ENCODE measurements around the gene DNM2. TPM values are rescaled to one million over a fixed set of nuclear protein-coding genes. Genes with fewer than 3 reads are reported as not detected.

DNM2 gene
- total RNA-seq, 1 experiment from 2014 or later = 125 TPM

GRCh38 chr19:10815007-10815536 is 97.2 kb downstream of the DNM2 start:
- no peak for TF ChIP-seq TCF7L2 (IDR thresholded peaks at IDR 0.05; ENCODE audit: low read depth, low read length)
- no peak for TF ChIP-seq POLR2AphosphoS5 (IDR thresholded peaks at IDR 0.05; ENCODE audit: low read depth, low read length)
- TF ChIP-seq, protein P1, sequence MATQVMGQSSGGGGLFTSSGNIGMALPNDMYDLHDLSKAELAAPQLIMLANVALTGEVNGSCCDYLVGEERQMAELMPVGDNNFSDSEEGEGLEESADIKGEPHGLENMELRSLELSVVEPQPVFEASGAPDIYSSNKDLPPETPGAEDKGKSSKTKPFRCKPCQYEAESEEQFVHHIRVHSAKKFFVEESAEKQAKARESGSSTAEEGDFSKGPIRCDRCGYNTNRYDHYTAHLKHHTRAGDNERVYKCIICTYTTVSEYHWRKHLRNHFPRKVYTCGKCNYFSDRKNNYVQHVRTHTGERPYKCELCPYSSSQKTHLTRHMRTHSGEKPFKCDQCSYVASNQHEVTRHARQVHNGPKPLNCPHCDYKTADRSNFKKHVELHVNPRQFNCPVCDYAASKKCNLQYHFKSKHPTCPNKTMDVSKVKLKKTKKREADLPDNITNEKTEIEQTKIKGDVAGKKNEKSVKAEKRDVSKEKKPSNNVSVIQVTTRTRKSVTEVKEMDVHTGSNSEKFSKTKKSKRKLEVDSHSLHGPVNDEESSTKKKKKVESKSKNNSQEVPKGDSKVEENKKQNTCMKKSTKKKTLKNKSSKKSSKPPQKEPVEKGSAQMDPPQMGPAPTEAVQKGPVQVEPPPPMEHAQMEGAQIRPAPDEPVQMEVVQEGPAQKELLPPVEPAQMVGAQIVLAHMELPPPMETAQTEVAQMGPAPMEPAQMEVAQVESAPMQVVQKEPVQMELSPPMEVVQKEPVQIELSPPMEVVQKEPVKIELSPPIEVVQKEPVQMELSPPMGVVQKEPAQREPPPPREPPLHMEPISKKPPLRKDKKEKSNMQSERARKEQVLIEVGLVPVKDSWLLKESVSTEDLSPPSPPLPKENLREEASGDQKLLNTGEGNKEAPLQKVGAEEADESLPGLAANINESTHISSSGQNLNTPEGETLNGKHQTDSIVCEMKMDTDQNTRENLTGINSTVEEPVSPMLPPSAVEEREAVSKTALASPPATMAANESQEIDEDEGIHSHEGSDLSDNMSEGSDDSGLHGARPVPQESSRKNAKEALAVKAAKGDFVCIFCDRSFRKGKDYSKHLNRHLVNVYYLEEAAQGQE (IDR thresholded peaks at IDR 0.05; ENCODE audit: insufficient read depth in 1 of 2, low read depth in 2 of 2, low read length in 1 of 2) = no peak
- TF ChIP-seq, protein P2, sequence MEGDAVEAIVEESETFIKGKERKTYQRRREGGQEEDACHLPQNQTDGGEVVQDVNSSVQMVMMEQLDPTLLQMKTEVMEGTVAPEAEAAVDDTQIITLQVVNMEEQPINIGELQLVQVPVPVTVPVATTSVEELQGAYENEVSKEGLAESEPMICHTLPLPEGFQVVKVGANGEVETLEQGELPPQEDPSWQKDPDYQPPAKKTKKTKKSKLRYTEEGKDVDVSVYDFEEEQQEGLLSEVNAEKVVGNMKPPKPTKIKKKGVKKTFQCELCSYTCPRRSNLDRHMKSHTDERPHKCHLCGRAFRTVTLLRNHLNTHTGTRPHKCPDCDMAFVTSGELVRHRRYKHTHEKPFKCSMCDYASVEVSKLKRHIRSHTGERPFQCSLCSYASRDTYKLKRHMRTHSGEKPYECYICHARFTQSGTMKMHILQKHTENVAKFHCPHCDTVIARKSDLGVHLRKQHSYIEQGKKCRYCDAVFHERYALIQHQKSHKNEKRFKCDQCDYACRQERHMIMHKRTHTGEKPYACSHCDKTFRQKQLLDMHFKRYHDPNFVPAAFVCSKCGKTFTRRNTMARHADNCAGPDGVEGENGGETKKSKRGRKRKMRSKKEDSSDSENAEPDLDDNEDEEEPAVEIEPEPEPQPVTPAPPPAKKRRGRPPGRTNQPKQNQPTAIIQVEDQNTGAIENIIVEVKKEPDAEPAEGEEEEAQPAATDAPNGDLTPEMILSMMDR (IDR thresholded peaks at IDR 0.05) = no peak
- no peak for TF ChIP-seq SIN3A (IDR thresholded peaks at IDR 0.05; ENCODE audit: borderline replicate concordance, insufficient read depth, low read depth, low read length)
- no TSS peak for BruUV-seq (replicated peaks)
- no peaks in the 10 kb centered on the region for H3K4me1 ChIP-seq (ENCODE audit: control insufficient read depth, insufficient read depth, low read length)
- DNase-seq (ENCODE audit: low read depth, low spot score) = no peak
- H3K9me3 ChIP-seq (ENCODE audit: control insufficient read depth, insufficient read depth, low read depth, low read length) = no peaks in the 10 kb centered on the region
- intact Hi-C loops (cut with micrococcal nuclease; ENCODE audit: unreplicated experiment) (no loop called here), in situ Hi-C loops (cut with HindIII; ENCODE audit: low pct_unique_long_range_greater_than_20kb, low sequenced_read_pairs) (no loop called here)
- no peaks in the 10 kb centered on the region for H3K27me3 ChIP-seq (ENCODE audit: control insufficient read depth, insufficient read depth, low read length)
- no peak overlapping the region for H3K4me3 ChIP-seq (ENCODE audit: low read depth in 2 of 2, low read length in 2 of 2)
- ChIA-PET POLR2A (no interaction called here), CTCF (no interaction called here)
- H3K36me3 ChIP-seq (ENCODE audit: control insufficient read depth, insufficient read depth, low read length) = no peaks in the 10 kb centered on the region
- no peak overlapping the region for H3K27ac ChIP-seq (ENCODE audit: low read length)
- ATAC-seq = no peak

DNA sequence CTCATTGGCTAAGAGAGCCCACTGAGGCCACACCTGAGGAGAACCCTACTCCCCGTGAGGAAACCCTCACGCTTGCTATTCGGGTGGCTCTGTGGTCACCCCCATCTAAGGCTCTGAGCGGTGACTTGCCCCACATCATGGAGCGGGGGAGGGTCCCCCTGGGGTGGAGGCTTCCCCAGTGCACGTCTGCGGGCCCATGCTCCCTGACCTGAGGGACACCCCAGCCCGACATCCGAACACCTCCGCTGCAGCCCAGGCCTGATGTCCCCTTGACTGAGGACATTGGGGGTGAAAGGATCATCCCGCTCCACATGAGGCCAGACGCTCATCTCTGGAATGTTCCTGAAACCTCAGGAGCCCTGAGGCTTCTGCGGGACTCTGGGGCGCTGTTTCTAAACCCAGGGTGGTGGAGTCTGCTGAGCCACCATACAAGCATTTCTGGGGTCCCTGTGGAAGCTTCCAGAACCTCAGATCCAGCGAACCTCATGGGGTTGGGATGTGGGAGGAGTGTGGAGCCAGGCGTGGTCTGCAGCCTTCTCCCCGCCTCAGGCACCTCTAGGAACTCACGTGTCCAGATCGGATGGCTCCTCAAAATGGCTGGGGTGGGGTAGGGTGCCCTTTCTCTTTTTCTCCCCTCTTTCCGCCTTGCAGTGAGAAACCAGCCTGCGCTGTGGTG is 98.2 kb downstream of the DNM2 start:
- no peaks in the 10 kb centered on the region for H3K36me3 ChIP-seq (ENCODE audit: control insufficient read depth, insufficient read depth, low read length)

More for the DNA sequence above, 98.2 kb downstream of the DNM2 start:
- ChIA-PET POLR2A (no interaction called here), CTCF (no interaction called here)
- Histone ChIP-seq H3K27me3 (ENCODE audit: control insufficient read depth, insufficient read depth, low read length) (no peaks in the 10 kb centered on the region), H3K9me3 (ENCODE audit: control insufficient read depth, insufficient read depth, low read depth, low read length) (no peaks in the 10 kb centered on the region), H3K4me3 (ENCODE audit: low read depth in 2 of 2, low read length in 2 of 2) (no peak overlapping the region), H3K27ac (ENCODE audit: low read length) (no peak overlapping the region), H3K4me1 (ENCODE audit: control insufficient read depth, insufficient read depth, low read length) (no peaks in the 10 kb centered on the region)
- in situ Hi-C loops (cut with HindIII; ENCODE audit: low pct_unique_long_range_greater_than_20kb, low sequenced_read_pairs) = no loop called here
- BruUV-seq (replicated peaks) = no TSS peak
- TF ChIP-seq SIN3A (IDR thresholded peaks at IDR 0.05; ENCODE audit: borderline replicate concordance, insufficient read depth, low read depth, low read length) (no peak), TCF7L2 (IDR thresholded peaks at IDR 0.05; ENCODE audit: low read depth, low read length) (no peak), POLR2AphosphoS5 (IDR thresholded peaks at IDR 0.05; ENCODE audit: low read depth, low read length) (no peak)
- TF ChIP-seq, protein P1 (IDR thresholded peaks at IDR 0.05; ENCODE audit: insufficient read depth in 1 of 2, low read depth in 2 of 2, low read length in 1 of 2) = no peak
- TF ChIP-seq, protein P2 (IDR thresholded peaks at IDR 0.05) = no peak
- ATAC-seq (no peak), DNase-seq (ENCODE audit: low read depth, low spot score) (no peak)
- intact Hi-C loops (cut with micrococcal nuclease; ENCODE audit: unreplicated experiment) = no loop called here
